GM12864 (cell line): ENCODE data around the gene GNA14.

ENCODE experiments used
- DNase-seq: peaks from one replicate; pipeline ENCODE4 v3.0.0-alpha.2; 2011; ENCODE audit warnings: low read depth
- H3K4me3 ChIP-seq: 2 replicates; pipeline ENCODE4 v1.5.1; 2011; ENCODE audit warnings: mild to moderate bottlenecking, low read depth, low read length, control low read depth
- TF ChIP-seq, protein P1 (sequence below): IDR thresholded peaks from 2 replicates; pipeline ENCODE4 v1.5.1; 2011; ENCODE audit warnings: low read depth, mild to moderate bottlenecking, moderate library complexity, low read length, control low read depth, inconsistent platforms; ENCODE audit errors: missing control alignments

The GNA14 gene

DNA sequence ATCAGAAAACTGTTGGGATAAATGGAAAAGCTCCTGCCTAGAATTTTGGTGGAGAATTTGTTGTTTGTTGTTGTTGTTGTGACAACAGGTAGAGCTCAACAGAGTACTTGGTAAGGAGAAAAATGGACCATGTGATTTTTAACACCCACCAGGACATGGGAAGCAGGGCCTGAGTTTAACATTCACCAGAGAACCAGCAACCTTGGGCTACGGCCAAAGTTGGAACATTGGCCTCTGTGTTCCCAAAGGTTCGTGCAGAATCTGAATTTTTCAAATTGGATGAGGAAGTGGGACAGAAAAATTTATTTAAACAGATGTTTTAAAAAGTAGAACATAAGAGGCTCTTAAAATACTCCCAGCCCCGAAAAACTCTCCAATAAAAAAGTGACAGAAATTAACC lies 127.0 kb downstream of the GNA14 start:
- DNase-seq: no peak
- TF ChIP-seq, protein P1, sequence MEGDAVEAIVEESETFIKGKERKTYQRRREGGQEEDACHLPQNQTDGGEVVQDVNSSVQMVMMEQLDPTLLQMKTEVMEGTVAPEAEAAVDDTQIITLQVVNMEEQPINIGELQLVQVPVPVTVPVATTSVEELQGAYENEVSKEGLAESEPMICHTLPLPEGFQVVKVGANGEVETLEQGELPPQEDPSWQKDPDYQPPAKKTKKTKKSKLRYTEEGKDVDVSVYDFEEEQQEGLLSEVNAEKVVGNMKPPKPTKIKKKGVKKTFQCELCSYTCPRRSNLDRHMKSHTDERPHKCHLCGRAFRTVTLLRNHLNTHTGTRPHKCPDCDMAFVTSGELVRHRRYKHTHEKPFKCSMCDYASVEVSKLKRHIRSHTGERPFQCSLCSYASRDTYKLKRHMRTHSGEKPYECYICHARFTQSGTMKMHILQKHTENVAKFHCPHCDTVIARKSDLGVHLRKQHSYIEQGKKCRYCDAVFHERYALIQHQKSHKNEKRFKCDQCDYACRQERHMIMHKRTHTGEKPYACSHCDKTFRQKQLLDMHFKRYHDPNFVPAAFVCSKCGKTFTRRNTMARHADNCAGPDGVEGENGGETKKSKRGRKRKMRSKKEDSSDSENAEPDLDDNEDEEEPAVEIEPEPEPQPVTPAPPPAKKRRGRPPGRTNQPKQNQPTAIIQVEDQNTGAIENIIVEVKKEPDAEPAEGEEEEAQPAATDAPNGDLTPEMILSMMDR: no peak
- no peak overlapping the region for H3K4me3 ChIP-seq

DNA sequence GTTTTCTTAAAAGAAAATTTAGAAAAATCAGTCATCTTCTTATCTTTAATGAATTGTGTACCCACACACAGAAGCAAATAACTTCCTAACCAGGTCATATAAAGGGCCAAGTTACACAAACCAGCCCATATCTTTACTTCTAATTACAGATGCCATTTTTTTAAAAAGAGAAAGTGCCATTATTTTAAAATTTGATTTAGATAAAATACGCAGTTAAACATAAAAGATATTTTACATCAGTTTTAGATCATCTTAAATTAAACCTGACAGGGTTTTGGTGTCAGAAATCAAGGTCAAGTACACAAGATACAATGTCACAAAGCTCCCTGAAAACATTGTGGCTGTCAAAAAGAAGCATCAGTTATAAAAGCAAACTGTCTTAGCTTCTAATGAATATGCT lies 129.4 kb downstream of the GNA14 start:
- TF ChIP-seq, protein P1: no peak
- no peak overlapping the region for H3K4me3 ChIP-seq
- DNase-seq: no peak

DNA sequence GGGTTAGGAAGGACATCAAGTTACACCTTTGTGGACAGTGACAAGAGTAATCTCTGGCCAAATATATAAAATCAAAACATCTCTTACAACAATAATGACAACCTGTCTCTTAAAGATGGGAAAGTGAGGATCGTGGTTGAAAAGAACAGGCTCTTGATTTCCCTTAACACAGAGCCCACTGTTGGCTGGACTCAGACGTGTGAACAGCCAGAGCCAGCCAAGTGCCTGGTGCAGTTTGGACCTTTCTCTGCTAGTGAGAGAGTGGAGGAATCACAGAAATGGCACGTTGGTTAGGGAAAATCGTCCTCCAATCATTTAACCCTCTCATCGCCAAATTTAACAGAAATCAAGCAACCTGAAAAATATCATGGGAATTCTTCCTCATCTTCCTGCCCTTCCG lies 131.3 kb downstream of the GNA14 start:
- no peak overlapping the region for H3K4me3 ChIP-seq
- TF ChIP-seq, protein P1: no peak
- DNase-seq: no peak

DNA sequence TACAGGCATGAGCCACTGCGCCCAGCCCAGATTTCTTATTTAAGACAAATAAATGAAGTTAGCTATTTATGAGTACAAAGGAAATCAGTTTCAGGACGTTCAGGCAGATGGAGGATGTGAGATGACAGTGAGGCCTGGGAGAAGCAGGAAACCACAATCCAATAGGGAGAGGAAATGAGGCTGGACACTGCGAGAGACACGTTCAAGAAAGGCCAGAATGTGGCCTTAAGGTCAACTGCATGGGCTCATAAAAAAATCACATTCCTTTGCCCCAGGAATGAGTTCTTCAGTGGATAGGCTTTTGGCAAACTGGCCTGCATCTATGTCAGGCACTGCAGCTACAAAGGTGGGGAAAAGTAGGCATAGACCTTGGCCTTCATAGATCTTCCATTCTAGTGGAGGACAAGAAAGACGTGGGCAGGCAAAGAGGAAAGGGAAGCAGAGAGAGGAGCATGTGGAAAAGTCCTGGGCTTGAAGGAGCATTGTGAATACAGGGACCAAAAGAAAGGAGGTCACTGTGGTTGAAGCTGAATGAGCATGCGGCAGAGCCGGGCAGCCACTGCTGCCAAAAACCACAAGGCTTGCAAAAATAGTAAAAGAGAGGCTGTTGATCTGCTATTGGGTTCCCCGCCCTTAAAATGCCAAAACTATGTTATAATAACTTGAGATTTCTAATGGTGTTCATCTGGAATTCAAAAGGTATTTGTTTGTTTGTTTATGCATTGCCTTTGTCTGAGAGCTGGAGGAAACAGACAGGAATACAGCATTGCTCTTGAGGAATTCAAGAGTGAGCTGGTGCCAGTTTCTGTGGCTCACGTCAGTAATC lies 133.0 kb downstream of the GNA14 start:
- H3K4me3 ChIP-seq: no peak overlapping the region
- TF ChIP-seq, protein P1: no peak
- DNase-seq: no peak

DNA sequence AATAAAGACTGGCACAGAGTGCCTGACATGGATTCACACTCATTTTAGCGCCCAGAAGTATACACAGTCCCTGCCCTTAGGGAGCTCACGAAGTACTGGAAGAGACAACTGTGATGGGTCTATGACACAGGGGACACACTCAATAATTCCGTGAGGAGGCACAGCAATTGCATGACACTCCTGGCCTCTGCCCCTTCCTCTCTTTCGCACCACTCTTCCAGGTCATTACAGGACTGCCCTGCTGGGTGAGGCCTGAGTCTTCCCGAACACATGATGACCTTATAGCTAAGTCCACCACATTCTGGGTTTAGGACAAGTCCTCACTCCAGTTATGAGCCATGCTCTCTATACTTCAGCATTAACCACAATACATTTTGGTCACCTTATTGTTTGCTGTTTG lies 134.7 kb downstream of the GNA14 start:
- TF ChIP-seq, protein P1: no peak
- no peak overlapping the region for H3K4me3 ChIP-seq
- DNase-seq: no peak

DNA sequence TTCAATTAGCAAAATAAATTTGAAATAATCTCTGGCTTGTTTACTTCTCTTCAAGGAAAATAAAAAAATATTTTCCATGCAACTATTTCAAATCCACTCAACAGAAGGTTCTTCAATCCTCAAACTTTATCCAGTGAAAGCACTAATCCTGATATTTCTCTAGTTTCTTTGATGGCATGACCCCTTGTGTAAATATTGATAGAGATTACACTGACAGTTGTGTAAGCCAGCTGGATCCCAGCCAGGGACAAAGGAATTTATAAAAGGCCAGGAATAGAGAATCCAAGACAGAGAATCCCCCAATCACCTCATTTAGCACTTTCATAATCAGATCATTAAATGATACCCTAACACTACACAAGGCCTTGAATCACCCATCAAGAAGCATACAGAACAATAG lies 135.2 kb downstream of the GNA14 start:
- no peak overlapping the region for H3K4me3 ChIP-seq
- DNase-seq: no peak
- TF ChIP-seq, protein P1: no peak

DNA sequence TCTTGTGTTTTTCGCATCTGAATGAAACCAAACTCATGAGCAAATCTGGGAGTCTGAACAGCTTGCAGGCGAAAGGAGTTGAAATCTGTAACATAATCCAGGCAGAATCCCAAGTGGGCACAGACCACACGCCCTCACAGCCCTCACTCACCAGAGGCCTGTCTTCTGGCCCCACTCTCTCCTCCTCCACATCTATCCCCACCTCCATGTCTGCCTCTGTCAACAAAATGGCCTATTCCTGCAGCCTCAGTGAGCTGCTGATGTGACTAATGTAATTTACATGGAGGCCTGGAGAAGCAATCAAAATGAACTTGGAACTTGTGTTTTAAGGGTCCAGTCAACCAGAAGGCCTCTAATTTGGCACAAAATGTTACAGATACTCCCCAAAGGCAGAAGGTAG lies 136.6 kb downstream of the GNA14 start:
- TF ChIP-seq, protein P1: no peak

More for the DNA sequence above, 136.6 kb downstream of the GNA14 start:
- no peak overlapping the region for H3K4me3 ChIP-seq
- no peak for DNase-seq
